ENCODE measurements around the gene RYR1. TPM values are rescaled to one million over a fixed set of nuclear protein-coding genes. Genes with fewer than 3 reads are reported as not detected.

Gene RYR1
- total and polyA plus RNA-seq, 2 of the 8 experiments (the other 6 are each of a cell fraction or from before 2014, with no cell fraction given), result 5.8 to 11.8 TPM

DNA sequence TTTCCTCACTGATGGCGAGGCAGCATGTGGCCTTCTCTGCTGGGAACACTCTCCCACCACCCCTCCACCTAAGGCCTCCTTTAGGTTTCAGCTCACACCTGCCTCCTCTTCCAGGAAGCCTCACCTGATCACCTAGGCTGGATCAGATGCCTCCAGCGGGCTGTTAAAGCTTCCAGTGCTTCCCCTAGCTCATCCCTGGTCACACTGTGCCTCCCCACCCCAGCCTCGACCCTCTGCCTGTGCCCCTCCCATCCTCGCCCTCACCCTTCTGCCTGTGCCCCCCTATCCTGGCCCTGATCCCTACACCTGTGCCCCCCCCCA is 150.5 kb downstream of the RYR1 start:
- TF ChIP-seq SP2 (IDR thresholded peaks at IDR 0.05; ENCODE audit: low read length) (no peak), ZNF274 (IDR thresholded peaks at IDR 0.05; ENCODE audit: borderline replicate concordance, extremely low read depth, low read length) (no peak)
- Histone ChIP-seq H3K79me2 (ENCODE audit: control insufficient read depth in 1 of 2, insufficient read depth in 2 of 2, low read length in 2 of 2) (no peaks in the 10 kb centered on the region), H3K4me1 (replicated peaks in 1 of 4; ENCODE audit: control insufficient read depth in 3 of 4, insufficient read depth in 4 of 4, low read length in 3 of 4) (no peaks in the 10 kb centered on the region), H3K4ac (replicated peaks; ENCODE audit: insufficient read length, low read depth, low read length) (no peak overlapping the region), H3K27ac (ENCODE audit: low read depth, low read length) (no peak overlapping the region), H2BK12ac (ENCODE audit: low read depth, low read length) (no peak overlapping the region), H2AFZ (ENCODE audit: low read length) (no peak overlapping the region), H2BK120ac (replicated peaks; ENCODE audit: low read depth, low read length) (no peak overlapping the region), H4K5ac (ENCODE audit: insufficient read length, low read depth, low read length) (no peak overlapping the region), H4K91ac (replicated peaks; ENCODE audit: insufficient read length, low read length) (no peak overlapping the region), H3K79me1 (ENCODE audit: low read depth, low read length) (no peaks in the 10 kb centered on the region), H2BK20ac (ENCODE audit: low read length) (no peak overlapping the region), H3K36me3 (ENCODE audit: control insufficient read depth in 2 of 4, insufficient read depth in 4 of 4, low read length in 3 of 4) (peaks cover 0 to 12% (median 0%) of the 10 kb centered on the region in 4 experiments; a peak in 4 of 8 replicates), H4K8ac (ENCODE audit: extremely low read depth, insufficient read depth, low read length) (no peak overlapping the region), H2BK5ac (ENCODE audit: low read depth, low read length) (no peak overlapping the region), H3K27me3 (replicated peaks in 1 of 4; ENCODE audit: control insufficient read depth in 3 of 4, extremely low read depth in 1 of 4, insufficient read depth in 3 of 4, low read length in 3 of 4) (no peaks in the 10 kb centered on the region), H4K20me1 (replicated peaks in 1 of 2; ENCODE audit: control insufficient read depth in 1 of 2, insufficient read depth in 2 of 2, low read length in 2 of 2) (no peaks in the 10 kb centered on the region), H3K14ac (ENCODE audit: insufficient read length) (no peak overlapping the region), H3K4me3 (ENCODE audit: extremely low read depth in 1 of 4, insufficient read depth in 2 of 4, low read depth in 3 of 4, low read length in 4 of 4) (no peak overlapping the region), H3K18ac (ENCODE audit: extremely low read depth, low read length) (no peak overlapping the region), H3K23me2 (ENCODE audit: low read depth, low read length) (no peaks in the 10 kb centered on the region), H2BK15ac (ENCODE audit: low read length) (no peak overlapping the region), H3K9me3 (ENCODE audit: insufficient read depth in 2 of 2, low read depth in 1 of 2, low read length in 1 of 2) (no peaks in the 10 kb centered on the region), H3K23ac (ENCODE audit: insufficient read length) (no peak overlapping the region), H3K9ac (replicated peaks in 1 of 4; ENCODE audit: extremely low read depth in 1 of 4, low read depth in 3 of 4, low read length in 3 of 4) (no peak overlapping the region), H2AK5ac (ENCODE audit: low read depth, low read length) (no peak overlapping the region), H3K56ac (replicated peaks; ENCODE audit: insufficient read length, low read depth, low read length) (no peak overlapping the region), H3K4me2 (ENCODE audit: insufficient read depth in 1 of 2, low read depth in 2 of 2, low read length in 2 of 2) (no peak overlapping the region)
- FAIRE-seq, result no peak
- ChIA-PET POLR2A (ENCODE audit: partially characterized antibody) (interaction anchor here (0.9 to 1.0 kb wide), 2 partner anchors 15 to 160 kb away, joined by 4 to 5 read pairs; no protein-coding TSS in a partner anchor), CTCF (ENCODE audit: partially characterized antibody) (interaction anchor here (1.0 to 2.3 kb wide), 2 partner anchors 50 to 68 kb away, joined by 3 to 6 read pairs; no protein-coding TSS in a partner anchor)
- no peak for DNase-seq (ENCODE audit: low read depth in 1 of 2, low spot score in 2 of 2)
- 91% methylated on average over 2 of the region's 4 CpGs; no CpG with 5 or more reads in 1 of the 2 experiments for WGBS, 2 experiments (ENCODE audit: extremely low coverage in 1 of 2, insufficient coverage in 1 of 2, insufficient read length in 1 of 2, insufficient replicate concordance in 2 of 2, low coverage in 1 of 2, low lambda C conversion rate in 2 of 2, missing lambda C conversion rate in 1 of 2)
